NCI-H510A (cell line): ENCODE data around the gene SSR4.

Source experiments
- DNase-seq: peaks from one replicate; lab custom pipeline; 2025; lab: John Stamatoyannopoulos, UW

The SSR4 gene

GRCh38 chrX:153769158-153769864 lies 25.2 kb upstream of the SSR4 start:
- DNase-seq = no peak

- no peak for DNase-seq
Observed at GRCh38 chrX:153769865-153770600, 24.4 kb upstream of the SSR4 start.

- no peak for DNase-seq
Observed at GRCh38 chrX:153770601-153771414, 23.7 kb upstream of the SSR4 start.

GRCh38 chrX:153771415-153772315 lies 22.8 kb upstream of the SSR4 start:
- DNase-seq = no peak

GRCh38 chrX:153772316-153773217 lies 21.9 kb upstream of the SSR4 start:
- DNase-seq = no peak

- no peak for DNase-seq
Observed at GRCh38 chrX:153773218-153773611, 21.3 kb upstream of the SSR4 start.

GRCh38 chrX:153773741-153774575 lies 20.5 kb upstream of the SSR4 start:
- no peak for DNase-seq

GRCh38 chrX:153774576-153775292 lies 19.7 kb upstream of the SSR4 start:
- no peak for DNase-seq

- no peak for DNase-seq
Observed at GRCh38 chrX:153775293-153776119, 19.0 kb upstream of the SSR4 start.

GRCh38 chrX:153776120-153776599 lies 18.3 kb upstream of the SSR4 start:
- no peak for DNase-seq

- no peak for DNase-seq
Observed at GRCh38 chrX:153776611-153777045, 17.8 kb upstream of the SSR4 start.

- DNase-seq = no peak
Observed at GRCh38 chrX:153777261-153778090, 17.0 kb upstream of the SSR4 start.

GRCh38 chrX:153778181-153778580 lies 16.3 kb upstream of the SSR4 start:
- DNase-seq = no peak

- DNase-seq = no peak
Observed at GRCh38 chrX:153778684-153779101, 15.8 kb upstream of the SSR4 start.

GRCh38 chrX:153779891-153780677 lies 14.4 kb upstream of the SSR4 start:
- no peak for DNase-seq
